HepG2 (cell line): Measurements from ENCODE around the gene RGS19. TPM values are rescaled to one million over a fixed set of nuclear protein-coding genes. Genes with fewer than 3 reads are reported as not detected.

Experiments
- CBFB ChIP-seq: sonication (generic); formaldehyde crosslinking; IDR thresholded peaks from 2 replicates; pipeline ENCODE4 v1.4.0; 2020; ENCODE audit warnings: missing genetic modification reagents
- CCAR2 ChIP-seq: fragments of 200-400 bp; formaldehyde crosslinking; optimal IDR thresholded peaks from 2 replicates; pipeline ENCODE3; 2018; ENCODE audit warnings: low read depth, mild to moderate bottlenecking, low read length, moderate library complexity
- CENPX ChIP-seq: sonication (generic); formaldehyde crosslinking; IDR thresholded peaks from 2 replicates; pipeline ENCODE4 v1.9.0; 2021; ENCODE audit warnings: mild to moderate bottlenecking, missing genetic modification reagents, moderate library complexity
- DMTF1 ChIP-seq: sonication (generic); formaldehyde crosslinking; IDR thresholded peaks from 2 replicates; pipeline ENCODE4 v1.4.0; 2020; ENCODE audit warnings: mild to moderate bottlenecking, missing genetic modification reagents
- EED ChIP-seq: sonication (generic); formaldehyde crosslinking; IDR thresholded peaks from 2 replicates; pipeline ENCODE4 v1.5.0; 2020; ENCODE audit warnings: mild to moderate bottlenecking, missing genetic modification reagents
- ESRRA ChIP-seq: sonication (generic); formaldehyde crosslinking; IDR thresholded peaks from 2 replicates; pipeline ENCODE4 v1.5.1; 2020; ENCODE audit warnings: mild to moderate bottlenecking, low read depth, missing genetic modification reagents
- HMGA1 ChIP-seq: sonication (generic); formaldehyde crosslinking; conservative IDR thresholded peaks from 2 replicates; pipeline ENCODE4 v1.4.0; 2020; ENCODE audit warnings: missing genetic modification reagents
- IKZF1 ChIP-seq: fragments of 450-650 bp; IDR thresholded peaks from 2 replicates; pipeline ENCODE4 v1.7.1; 2016
- ISX ChIP-seq: sonication (generic); formaldehyde crosslinking; conservative IDR thresholded peaks from 2 replicates; pipeline ENCODE4 v1.5.0; 2020; ENCODE audit warnings: missing genetic modification reagents
- MAF1 ChIP-seq: sonication (generic); formaldehyde crosslinking; IDR thresholded peaks from 2 replicates; pipeline ENCODE4 v1.5.0; 2020; ENCODE audit warnings: missing genetic modification reagents, borderline replicate concordance
- NCOA5 ChIP-seq: sonication (generic); formaldehyde crosslinking; IDR thresholded peaks from 2 replicates; pipeline ENCODE4 v1.4.0; 2020; ENCODE audit warnings: missing genetic modification reagents
- NFRKB ChIP-seq: fragments of 450-650 bp; IDR thresholded peaks from 2 replicates; pipeline ENCODE4 v1.6.1; 2017
- PAX8 ChIP-seq: sonication (generic); formaldehyde crosslinking; IDR thresholded peaks from 2 replicates; pipeline ENCODE4 v1.8.0; 2022; ENCODE audit warnings: mild to moderate bottlenecking, missing genetic modification reagents, borderline replicate concordance
- POGZ ChIP-seq: sonication (generic); formaldehyde crosslinking; IDR thresholded peaks from 2 replicates; pipeline ENCODE4 v1.4.0; 2020; ENCODE audit warnings: mild to moderate bottlenecking, missing genetic modification reagents
- POLR2AphosphoS2 ChIP-seq: IDR thresholded peaks from 2 replicates; pipeline ENCODE4 v1.6.1; 2011; ENCODE audit warnings: low read depth, low read length, improper control_type of control experiment
- RBM22 ChIP-seq: fragments of 200-400 bp; formaldehyde crosslinking; optimal IDR thresholded peaks from 2 replicates; pipeline ENCODE3; 2017; ENCODE audit warnings: mild to moderate bottlenecking, low read length, moderate library complexity
- SMAD3 ChIP-seq: sonication (generic); formaldehyde crosslinking; IDR thresholded peaks from 2 replicates; pipeline ENCODE4 v1.4.0; 2020; ENCODE audit warnings: missing genetic modification reagents
- STAG1 ChIP-seq: sonication (generic); formaldehyde crosslinking; IDR thresholded peaks from 2 replicates; pipeline ENCODE4 v1.4.0; 2020; ENCODE audit warnings: missing genetic modification reagents
- TCF7L2 ChIP-seq: IDR thresholded peaks from 2 replicates; pipeline ENCODE4 v1.6.1; 2011; ENCODE audit warnings: mild to moderate bottlenecking, low read depth, low read length, moderate library complexity
- TRIM22 ChIP-seq: fragments of 450-650 bp; IDR thresholded peaks from 2 replicates; pipeline ENCODE4 v1.6.1; 2017
- ZMYM3 ChIP-seq: sonication (generic); formaldehyde crosslinking; IDR thresholded peaks from 2 replicates; pipeline ENCODE4 v1.5.1; 2020; ENCODE audit warnings: mild to moderate bottlenecking, missing genetic modification reagents
- ZNF24 ChIP-seq: fragments of 450-650 bp; IDR thresholded peaks from 2 replicates; pipeline ENCODE4 v1.6.1; 2017; ENCODE audit warnings: antibody characterized with exemption, mild to moderate bottlenecking
- ZNF326 ChIP-seq: sonication (generic); formaldehyde crosslinking; IDR thresholded peaks from 2 replicates; pipeline ENCODE4 v1.4.0; 2020; ENCODE audit warnings: missing genetic modification reagents, borderline replicate concordance
- ZNF382 ChIP-seq: sonication (generic); formaldehyde crosslinking; IDR thresholded peaks from 2 replicates; pipeline ENCODE4 v1.5.0; 2020; ENCODE audit warnings: missing genetic modification reagents, mild to moderate bottlenecking, borderline replicate concordance
- ZNF556 ChIP-seq: sonication (generic); formaldehyde crosslinking; IDR thresholded peaks from 2 replicates; pipeline ENCODE4 v1.4.0; 2020; ENCODE audit warnings: mild to moderate bottlenecking, missing genetic modification reagents, borderline replicate concordance
- ZNF598 ChIP-seq: sonication (generic); formaldehyde crosslinking; IDR thresholded peaks from 2 replicates; pipeline ENCODE4 v1.5.1; 2020; ENCODE audit warnings: mild to moderate bottlenecking, missing genetic modification reagents, borderline replicate concordance
- ZNF709 ChIP-seq: sonication (generic); formaldehyde crosslinking; IDR thresholded peaks from 2 replicates; pipeline ENCODE4 v1.5.0; 2020; ENCODE audit warnings: mild to moderate bottlenecking, missing genetic modification reagents
- ZNF839 ChIP-seq: sonication (generic); formaldehyde crosslinking; IDR thresholded peaks from 2 replicates; pipeline ENCODE4 v1.4.0; 2020; ENCODE audit warnings: missing genetic modification reagents, mild to moderate bottlenecking, borderline replicate concordance
- ZSCAN20 ChIP-seq: sonication (generic); formaldehyde crosslinking; IDR thresholded peaks from 2 replicates; pipeline ENCODE4 v1.4.0; 2020; ENCODE audit warnings: missing genetic modification reagents, mild to moderate bottlenecking, borderline replicate concordance
- polyA plus RNA-seq, 8 experiments: library from polyadenylated mRNA; depleted of rRNA in 3 of 8; stranded (reverse) in 7 of 8; unstranded in 1 of 8; fragments of >200 nt; fragmentation: Illumina TruSeq in 4 of 8; extraction: Trizol in 4 of 8; gene quantifications; 2 replicates each; pipeline versions ENCODE4 v1.2.1 to v1.2.3, GENCODE V29; 2011 to 2016; ENCODE audit warnings: low read depth in 4 of 8, missing spikeins in 1 of 8, mixed read lengths in 1 of 8; ENCODE audit not compliant: insufficient read depth in 1 of 8
- total RNA-seq, 5 experiments: library from RNA; depleted of rRNA; stranded (reverse); fragments of >200 nt; fragmentation: Illumina TruSeq; extraction: Trizol; gene quantifications; 2 replicates each; pipeline ENCODE4 v1.2.3, GENCODE V29; 2016; ENCODE audit warnings: low read depth in 1 of 5

Gene RGS19
- total and polyA plus RNA-seq, 2 of the 13 experiments (the other 11 are each of a cell fraction or from before 2014, with no cell fraction given): 10.7 to 11.9 TPM

- TF ChIP-seq CCAR2: peak; percentile 24
- peak; percentile 98 for TF ChIP-seq ZNF598 (CRISPR knock-in tag)
- TF ChIP-seq ZNF24: no peak
- TF ChIP-seq STAG1 (CRISPR knock-in tag): peak; percentile 25; the same call in 1 of the 2 replicates
- no peak for TF ChIP-seq EED (CRISPR knock-in tag)
- TF ChIP-seq ESRRA: no peak; the same call in 1 of the 2 replicates
- no peak for TF ChIP-seq ZNF326 (CRISPR knock-in tag)
- no peak; the same call in 1 of the 2 replicates for TF ChIP-seq SMAD3
- 0 out of 2 replicates have a peak, but pooled peaks have one; percentile 54 for TF ChIP-seq DMTF1 (CRISPR knock-in tag)
- no peak for TF ChIP-seq TRIM22
- no peak; the same call in 1 of the 2 replicates for TF ChIP-seq ZMYM3 (CRISPR knock-in tag)
- 0 out of 2 replicates have a peak, but pooled peaks have one; percentile 56 for TF ChIP-seq PAX8
- TF ChIP-seq ZNF556 (CRISPR knock-in tag): peak; percentile 28; the same call in 1 of the 2 replicates
- peak; percentile 79; the same call in 1 of the 2 replicates for TF ChIP-seq TCF7L2
- TF ChIP-seq HMGA1 (CRISPR knock-in tag): 0 out of 2 replicates have a peak, but pooled peaks have one; percentile 74
- TF ChIP-seq ZNF709 (CRISPR knock-in tag): no peak
- TF ChIP-seq POGZ: peak; percentile 5; the same call in 1 of the 2 replicates
- no peak for TF ChIP-seq CENPX (CRISPR knock-in tag)
- TF ChIP-seq ISX (CRISPR knock-in tag): no peak
- no peak; the same call in 1 of the 2 replicates for TF ChIP-seq ZNF839 (CRISPR knock-in tag)
- TF ChIP-seq MAF1 (CRISPR knock-in tag): no peak
- no peak for TF ChIP-seq IKZF1
- TF ChIP-seq POLR2AphosphoS2: no peak
- no peak; the same call in none of the 2 replicates for TF ChIP-seq CBFB (CRISPR knock-in tag)
- no peak for TF ChIP-seq ZSCAN20 (CRISPR knock-in tag)
- peak; percentile 85 for TF ChIP-seq RBM22
- no peak for TF ChIP-seq NCOA5
- TF ChIP-seq NFRKB: 0 out of 2 replicates have a peak, but pooled peaks have one; percentile 23
- no peak for TF ChIP-seq ZNF382
These were observed 55.0 kb downstream of the RGS19 start (continued) for GRCh38 chr20:64024141-64024990.
